Measurements from ENCODE around the gene LTBR.

The LTBR gene

DNA sequence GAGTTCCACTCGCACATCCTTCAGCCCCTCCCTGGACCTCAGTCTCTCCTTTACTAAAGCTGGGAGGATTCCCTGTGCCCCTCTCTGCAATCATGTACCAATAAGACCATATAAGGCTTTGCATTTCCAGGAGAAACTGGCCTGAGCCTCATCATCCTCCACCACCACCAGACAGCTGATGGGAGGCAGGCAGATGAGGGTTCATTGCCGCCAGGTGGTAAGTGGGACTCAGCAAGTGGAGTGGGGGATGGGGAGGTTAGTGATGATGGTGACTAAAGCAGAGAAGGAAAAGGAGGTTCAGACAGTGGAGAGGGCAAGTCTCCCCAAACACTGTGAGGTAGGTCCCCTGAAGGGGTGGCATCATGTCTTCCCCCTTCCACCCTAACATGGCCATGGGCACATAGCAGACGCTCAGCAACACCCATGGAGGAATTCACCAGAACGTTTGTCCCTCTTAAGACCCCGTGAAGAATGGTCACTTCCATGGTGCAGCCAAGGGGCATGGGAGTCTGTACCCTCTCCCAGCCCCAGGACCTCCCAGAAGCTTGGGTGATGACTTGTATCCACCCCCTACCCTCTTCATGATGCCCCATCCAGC lies 37.6 kb upstream of the LTBR start:
- DNase-seq (ENCODE audit: low read depth in 3 of 3) = no peak

DNA sequence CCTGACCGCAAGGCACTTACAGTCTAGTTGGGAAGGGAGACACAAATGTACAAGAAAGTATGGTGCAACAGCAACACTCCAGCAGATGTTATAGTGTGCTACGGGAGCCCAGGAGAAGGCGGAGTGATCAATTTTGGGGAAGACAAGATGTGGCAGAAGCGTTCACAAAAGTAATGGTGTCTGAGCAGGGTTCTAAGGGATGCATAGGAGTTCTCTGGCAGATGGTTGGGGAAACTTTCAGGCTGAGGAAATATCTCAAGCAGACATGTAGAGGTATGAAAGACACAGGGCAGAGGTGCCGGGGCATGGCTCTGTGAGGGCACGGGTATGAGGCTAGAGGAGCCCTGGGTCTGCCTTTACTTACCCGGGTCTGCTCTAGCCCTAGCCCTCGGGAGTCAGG lies 37.0 kb upstream of the LTBR start:
- DNase-seq (ENCODE audit: low read depth in 3 of 3) = no peak

DNA sequence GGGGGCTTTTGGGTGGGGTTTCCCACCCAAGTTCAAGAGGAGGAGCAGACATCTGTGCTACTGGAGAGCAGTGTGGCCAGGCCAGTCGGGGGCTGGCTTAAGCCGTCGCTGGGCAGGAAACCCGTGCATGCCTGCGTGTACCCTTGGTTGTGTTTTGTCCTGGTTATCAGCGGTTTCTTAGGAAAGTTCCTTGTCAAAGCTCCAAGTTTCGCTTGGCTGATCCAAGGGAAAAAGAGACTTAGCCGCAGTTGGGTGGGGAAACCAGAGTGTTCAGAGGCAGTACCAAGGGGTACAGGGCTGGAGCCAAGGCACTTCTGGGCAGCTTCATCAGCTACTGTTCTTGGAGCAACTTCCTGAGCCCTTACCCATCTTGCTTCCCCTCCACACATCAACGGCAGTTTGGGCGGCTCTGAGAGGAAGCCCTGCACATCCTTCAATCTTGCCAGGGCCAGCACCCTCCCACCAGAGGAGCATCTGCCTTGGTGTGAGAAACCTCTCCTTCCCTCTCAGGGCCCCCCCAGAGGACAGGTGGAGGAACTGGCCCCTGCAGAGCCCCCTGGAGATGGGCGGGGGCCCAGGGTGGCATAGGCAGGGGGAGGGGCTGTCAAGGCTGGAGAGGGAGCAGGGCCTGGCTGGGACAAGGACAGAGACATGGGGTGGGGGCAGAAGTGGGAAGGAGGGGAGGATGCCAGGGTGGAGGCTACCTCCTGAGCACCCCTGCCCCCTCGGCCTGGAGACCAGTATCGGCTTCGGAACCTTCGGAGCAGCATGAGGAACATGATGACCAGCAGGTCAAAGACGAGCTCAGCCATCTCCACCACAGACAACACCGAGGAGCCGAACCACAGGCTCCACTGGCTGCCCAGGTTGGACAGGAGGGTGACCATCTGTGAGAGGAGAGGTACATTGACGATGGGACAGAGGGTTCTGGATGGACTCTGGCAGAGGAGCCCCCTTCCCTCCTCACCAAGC lies 36.3 kb upstream of the LTBR start:
- no peak for DNase-seq (ENCODE audit: low read depth in 3 of 3)

DNA sequence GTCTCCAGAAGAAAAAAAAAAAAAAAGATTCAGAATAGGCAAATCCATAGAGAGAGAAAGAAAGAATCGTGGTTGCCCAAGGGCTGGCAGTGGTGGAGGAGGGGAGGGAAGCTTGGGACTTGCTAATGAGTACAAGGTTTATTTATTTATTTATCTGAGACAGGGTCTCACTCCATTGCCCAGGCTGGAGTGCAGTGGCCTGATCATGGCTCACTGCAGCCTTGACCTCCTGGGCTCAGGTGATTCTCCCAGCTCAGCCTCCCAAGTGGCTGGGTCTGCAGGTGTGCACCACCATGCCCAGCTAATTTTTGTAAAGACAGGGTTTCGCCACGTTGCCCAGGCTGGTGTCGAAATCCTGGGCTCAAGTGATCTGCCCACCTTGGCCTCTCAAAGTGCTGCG lies 32.3 kb upstream of the LTBR start:
- DNase-seq (ENCODE audit: low read depth in 3 of 3) = no peak

DNA sequence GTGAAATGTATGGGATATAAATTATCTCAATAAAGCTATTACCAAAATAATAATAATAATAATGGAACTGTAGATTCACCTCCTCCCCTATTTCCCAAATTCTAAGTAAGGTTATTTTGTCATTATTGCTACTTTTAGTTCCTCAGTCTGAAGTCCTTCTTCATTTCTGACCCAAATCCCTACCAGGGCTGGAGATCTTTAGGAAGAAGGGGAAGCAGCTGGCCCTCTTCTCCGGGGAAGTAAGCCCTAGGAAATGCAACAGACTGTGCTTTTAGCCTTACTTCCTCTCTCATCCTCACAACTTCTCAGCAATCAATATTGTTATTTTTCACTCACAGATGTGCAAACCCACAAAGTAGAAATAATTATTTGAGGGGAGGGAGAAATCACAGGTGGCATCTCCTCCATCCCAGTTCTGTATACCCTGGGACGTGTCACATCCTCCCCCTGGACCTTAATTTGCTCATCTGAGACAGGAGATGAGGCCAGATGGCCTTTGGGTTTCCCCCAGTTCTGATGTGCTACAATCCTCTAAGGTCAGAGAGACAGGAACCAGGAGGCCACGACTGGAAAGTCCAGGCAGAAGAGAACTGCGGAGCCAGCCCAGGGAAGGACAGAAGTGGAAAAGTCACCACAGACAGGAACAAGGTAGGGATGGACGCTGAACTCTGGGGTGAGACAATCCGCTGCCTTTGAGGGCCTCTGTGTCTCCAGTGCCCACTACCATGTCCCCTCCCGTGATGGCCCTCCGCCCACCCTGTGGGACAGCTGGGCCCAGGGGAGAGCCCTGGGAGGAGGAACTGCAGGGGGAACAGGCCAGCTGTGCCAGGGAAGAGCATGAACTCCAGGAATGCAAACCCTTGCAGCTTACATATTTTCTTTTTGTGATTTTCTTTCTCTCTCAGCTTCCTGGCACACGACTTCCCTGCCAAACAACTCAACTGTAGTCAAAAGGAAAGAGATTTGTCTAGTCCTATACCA lies 31.5 kb upstream of the LTBR start:
- no peak for DNase-seq (ENCODE audit: low read depth in 3 of 3)

DNA sequence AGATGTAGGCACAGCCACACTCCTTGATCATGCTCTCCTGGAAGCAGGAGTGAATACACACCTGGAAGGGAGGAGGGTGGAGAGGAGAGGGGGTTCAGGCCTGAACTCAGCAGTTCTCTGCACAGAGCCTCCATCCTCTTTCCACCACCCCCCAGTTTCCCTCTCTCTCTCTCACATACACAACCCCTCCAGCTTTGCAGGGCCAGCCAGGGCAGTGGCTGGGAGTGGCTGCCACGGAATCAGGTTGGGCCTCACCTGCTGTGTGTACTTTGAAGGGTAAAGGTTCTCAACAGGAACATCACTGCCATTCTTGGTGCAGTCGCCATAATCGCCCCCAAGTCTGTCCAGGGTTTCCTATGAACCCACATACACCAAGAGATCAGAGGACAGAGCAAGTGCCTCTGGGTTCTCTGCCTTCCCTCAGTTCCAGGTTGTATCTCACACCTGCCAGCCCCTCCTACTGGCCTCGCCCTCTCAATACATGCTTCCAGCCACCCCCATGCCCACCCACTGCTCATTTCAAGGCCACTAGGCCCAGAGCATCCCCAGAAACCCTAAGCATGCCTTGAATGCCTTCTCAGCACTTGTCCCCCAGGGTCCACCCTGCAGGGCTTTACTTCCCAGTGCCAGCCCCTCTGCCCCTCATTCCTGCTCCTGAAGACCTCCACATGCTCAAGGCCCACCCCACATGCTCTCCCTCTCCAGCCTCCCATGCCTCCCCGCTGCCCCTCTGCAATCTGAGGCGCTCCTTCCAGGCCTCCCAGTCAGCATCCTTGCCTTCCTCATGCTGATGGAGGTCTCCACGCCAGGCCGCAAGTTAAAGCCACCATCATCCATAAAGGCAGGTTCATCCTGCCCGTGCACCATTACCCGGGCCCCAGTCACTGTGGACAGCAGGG lies 29.2 kb upstream of the LTBR start:
- DNase-seq (ENCODE audit: low read depth in 3 of 3) = no peak

DNA sequence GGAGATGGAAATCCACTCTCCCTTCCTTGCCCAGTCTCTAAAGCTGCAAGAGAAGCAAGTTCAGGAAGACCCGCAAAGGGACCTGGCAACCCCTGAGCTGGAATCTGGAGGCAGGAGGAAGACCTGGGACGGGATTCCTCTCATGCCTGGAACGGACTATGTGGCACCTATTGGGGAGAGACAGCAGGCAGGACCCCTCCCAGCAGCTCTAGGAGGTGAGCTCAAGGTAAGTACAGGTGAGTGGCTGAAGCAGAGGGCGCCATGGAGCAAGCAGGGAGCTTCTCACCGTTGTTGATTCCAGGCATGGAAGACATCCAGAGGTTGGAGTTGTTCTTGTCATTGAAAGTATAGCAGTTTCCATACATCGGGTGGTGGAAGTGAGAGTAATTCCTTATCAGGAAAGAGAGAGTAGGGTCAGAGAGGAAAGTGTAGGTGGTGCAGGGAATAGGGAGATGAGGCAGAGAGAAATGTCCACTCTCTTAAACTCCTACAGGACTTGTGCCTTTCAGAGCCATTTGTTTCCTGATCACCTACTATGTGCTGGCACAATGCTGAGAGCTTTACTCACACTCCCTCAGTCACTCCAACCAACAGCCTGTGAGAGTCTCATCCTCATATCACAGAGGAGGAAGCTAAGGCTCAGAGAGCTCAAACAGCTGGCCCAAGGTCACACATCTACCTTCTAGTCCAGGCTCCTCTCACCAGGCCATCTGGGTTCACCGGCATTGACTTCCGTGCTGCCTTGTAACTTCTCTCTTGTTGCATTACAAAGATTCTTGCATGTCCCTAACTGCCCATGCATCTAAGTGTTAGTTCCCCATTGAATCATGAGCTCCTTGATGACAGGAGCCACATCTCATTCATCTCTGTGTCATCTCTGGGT lies 28.2 kb upstream of the LTBR start:
- no peak for DNase-seq (ENCODE audit: low read depth in 3 of 3)

DNA sequence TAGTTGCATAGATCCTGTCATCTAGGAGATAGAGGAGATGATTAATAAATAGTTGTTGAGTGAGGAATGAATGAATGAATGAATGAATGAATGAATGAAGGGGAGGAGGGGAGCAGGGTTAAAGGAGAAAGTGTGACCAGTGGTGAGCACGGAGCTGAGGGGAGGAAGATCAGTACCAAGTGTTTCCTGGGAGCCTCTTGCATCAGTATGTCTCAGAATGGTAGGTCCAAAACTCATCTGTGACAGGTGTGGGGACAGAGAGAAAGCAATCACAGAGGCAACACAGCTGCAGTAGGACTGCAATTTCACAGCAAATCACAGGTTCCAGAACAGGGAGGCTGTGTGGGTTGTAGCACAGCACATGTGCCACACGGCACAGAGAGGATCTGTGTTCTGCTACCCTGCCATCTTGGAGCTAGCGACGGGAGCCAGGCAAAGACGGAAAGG lies 27.6 kb upstream of the LTBR start:
- no peak for DNase-seq (ENCODE audit: low read depth in 3 of 3)

DNA sequence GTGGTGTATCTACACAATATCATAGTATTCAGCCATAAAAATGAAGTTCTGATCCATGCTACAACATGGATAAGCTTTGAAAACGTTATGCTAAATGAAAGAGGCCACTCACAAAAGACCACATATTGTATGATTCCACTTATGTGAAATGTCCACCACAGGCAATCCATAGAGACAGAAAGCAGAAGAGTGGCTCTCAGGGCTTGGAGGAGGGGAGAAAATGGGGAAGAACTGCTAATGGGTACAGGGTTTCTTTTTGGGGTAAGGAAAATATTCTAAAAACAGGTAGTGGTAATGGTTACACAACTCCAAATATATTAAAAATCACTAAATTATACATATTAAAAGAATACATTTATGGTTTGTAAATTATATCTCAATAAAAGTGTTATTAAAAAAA lies 25.1 kb upstream of the LTBR start:
- no peak for DNase-seq (ENCODE audit: low read depth in 3 of 3)

DNA sequence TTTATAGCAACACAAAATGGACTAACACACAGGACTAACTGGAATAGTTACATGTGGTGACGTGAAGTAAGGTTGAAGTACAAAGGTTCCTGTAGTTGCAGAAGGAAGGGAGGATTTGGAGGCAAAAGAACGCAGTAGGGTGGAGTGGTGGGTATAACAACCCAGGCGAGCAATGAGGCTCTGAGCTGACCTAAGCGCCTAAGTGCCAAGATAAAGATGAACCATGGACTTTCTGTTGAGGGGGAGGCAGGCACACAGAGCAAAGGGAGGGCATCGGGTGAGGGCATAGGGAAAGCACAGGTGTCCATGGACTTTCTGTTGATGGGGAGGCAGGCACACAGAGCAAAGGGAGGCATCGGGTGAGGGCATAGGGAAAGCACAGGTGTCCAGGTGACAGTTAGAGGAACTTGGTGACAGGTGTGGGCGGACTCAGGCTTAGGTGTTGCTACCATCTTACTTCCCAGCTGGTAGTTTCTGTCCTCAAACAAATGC lies 23.8 kb upstream of the LTBR start:
- DNase-seq (ENCODE audit: low read depth in 3 of 3) = no peak

DNA sequence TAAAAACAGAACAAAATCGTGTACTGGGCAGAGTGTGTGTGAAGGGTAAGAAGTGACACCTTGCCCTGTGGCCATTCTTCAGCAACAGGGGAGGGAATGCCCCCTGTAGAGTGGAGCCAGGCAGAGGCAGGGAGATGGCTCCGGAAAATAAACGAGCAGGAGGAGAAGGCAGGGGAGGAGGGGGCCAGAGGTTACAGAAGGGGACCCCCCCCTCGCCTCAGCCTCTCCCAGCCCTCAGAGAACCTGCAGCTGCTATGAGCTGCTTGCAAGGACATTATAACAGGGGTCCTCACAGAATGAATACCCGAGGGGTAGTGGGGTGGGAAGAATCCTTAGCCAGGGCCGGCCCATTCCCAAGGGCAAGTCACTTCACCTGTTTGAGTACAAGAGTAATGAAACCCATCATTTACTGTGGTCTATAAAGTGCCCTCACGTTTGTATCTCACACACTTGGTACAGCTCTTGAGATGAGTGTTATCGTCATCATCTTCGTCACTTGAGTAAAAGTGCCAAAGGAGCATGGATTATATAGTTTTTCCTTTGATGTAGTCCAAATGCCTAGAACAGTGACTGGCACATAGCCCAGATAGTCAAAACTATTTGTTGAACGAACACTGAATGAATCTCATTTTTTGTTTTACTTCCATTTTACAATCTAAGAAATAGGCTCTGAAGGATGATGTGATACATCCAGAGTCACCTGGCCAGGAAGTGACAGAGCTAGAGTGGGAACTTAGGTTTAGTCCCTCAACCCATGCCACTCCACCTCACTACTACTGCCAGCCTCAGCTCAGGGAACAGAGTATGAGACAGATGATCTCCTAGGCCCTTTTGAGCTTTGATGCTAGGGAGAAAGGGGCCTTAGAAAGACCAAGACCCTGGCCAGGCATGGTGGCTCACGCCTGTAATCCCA lies 23.1 kb upstream of the LTBR start:
- DNase-seq (ENCODE audit: low read depth in 3 of 3) = no peak

DNA sequence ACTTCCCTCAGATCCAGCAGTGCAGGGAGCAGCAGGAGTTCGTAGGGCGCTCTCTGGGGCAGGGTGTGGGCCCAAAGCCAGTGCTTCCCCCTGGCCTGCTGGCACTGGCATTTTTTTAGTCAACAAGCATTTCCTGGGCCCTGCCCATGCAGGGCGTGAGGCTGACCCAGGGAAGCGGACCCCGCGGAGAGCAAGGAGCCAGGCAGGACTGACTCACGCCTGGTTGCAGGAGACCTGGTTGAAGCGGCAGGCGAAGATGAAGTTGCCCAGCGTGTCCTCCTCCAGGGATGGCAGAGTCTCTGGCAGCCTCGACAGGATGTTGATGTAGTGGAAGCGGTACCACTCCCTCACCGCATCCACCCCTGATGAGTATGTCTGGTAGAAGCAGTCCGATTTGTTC lies 22.1 kb upstream of the LTBR start:
- DNase-seq (ENCODE audit: low read depth in 3 of 3) = no peak

DNA sequence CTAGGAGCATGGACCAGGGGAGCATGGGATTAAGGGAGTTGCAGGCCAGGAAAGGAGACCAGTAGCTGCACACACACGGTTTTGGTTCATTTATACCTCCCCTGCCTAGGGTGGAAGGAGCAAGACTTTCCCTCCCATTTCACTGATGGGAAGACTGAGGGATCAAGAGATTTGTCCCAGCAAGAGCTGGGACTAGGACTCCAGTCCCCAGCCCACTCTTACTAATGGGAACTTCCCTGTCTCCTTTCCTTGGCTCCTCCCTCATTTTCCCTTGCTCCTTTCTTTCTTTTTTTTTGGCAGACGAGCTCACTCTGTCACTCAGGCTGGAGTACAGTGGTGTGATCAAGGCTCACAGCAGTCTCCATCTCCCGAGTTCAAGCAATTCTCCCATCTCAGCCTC lies 21.6 kb upstream of the LTBR start:
- DNase-seq (ENCODE audit: low read depth in 3 of 3) = no peak

DNA sequence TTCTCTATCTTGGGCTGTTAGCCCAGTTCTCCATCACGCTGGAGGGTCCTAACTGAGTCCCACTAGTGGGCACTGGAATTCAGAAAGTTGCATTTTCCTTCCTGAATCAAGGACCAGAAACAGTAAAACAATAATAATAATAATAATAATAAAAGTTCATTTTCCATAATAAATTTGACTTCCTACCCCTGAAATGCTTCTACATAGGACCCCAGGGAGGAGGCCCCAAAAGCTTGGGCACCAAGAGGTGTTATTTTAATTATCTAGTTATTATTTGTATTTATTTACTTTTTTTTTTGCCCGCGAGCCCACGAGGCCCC lies 21.0 kb upstream of the LTBR start:
- DNase-seq (ENCODE audit: low read depth in 3 of 3) = no peak

DNA sequence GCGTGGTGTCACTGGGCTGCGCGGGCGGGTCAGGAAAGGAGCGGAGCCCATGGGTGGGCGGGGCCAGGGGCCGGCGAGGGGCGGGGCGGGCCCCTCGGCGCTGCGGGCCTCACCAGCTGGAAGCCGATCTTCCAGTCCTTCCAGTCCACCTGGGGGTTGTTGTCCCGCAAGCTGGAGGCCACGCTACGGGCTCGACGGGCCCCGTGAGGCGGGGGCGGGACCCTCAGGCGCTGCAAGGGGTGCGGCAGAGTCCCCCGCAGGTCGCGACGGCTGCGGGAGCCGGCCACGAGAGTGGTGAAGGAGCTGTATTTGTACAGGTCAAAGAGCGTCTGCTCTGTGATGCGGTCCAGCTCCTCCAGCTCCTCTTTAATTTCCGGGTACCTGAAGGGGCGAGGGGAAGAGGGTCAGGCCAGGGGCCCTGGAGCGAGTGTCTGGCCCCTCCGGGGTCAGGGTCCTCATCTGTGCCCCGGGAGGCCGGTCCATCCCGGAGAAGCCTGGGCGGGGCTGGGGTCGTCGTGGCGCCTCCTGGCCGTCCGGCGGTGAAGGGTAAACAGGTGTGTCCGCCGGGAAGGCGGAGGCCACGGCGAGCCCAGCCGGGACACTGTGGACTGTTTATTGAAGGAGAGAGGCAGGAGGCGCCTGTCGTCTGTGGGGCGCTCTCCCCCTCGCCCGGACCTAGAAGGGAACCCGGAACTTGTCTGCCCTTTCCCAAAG lies 20.5 kb upstream of the LTBR start:
- peak; percentile 28 to 76 (median 50) for DNase-seq (ENCODE audit: low read depth in 3 of 3)

DNA sequence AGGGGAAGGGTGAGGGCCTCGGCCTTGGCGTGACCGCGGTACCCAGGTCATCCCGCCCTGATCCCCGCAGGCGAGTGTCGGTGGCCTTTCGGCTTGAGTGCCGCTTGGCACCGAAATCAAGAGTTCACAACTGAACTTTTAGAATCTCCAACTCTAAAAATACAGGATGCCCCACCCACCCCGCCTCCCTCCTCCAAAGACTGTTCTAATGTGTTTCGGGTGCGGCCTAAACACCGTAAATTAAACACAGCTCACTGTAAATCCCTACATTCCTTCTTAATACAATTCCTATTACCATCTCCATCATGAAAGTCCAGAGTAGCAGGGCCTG lies 20.0 kb upstream of the LTBR start:
- no peak for DNase-seq (ENCODE audit: low read depth in 3 of 3)

DNA sequence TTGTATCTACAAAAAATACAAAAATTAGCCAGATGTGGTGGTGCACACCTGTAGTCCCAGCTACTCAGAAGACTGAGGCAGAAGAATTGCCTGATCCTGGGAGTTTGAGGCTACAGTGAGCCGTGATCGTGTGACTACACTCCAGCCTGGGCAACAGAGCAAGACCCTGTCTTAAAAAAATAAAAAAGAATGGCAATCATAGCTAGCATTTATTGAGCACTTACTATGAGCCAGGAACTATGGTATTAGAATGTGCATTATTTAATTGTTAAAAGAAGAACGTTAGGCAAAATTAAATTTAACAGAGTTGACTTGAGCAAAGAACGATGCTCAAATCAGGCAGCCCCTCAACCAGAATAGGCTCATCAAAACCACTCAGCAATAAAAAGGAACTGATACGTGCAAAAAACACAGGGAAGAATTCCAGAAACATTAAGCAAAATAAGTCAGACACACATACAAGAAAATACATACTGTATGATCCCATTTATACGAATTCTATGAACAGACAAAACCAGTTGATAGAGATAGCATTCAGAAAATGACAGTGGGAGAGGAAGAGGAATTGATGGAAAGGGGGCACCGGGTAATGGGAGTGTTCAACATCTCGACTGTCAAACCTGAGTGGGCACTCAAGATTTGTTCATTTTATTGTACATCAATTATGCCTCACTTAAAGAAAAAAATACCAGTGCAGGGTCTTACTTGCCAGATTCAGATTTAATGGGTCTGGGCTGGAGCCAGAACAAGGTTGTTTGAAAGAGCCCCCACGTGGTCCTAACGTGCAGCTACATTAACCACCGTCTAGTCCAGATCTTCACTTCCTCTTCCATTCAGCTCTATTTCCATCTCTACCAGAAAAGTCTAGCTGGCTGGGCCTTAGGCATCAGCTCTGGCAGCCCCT lies 16.6 kb upstream of the LTBR start:
- peak in 1 of 3 experiments; percentile 27 for DNase-seq (ENCODE audit: low read depth in 3 of 3)
